ENCODE measurements around the gene YBX3.

Gene YBX3

GRCh38 chr12:10701843-10702242 lies 21.3 kb downstream of the YBX3 start:
- no peak for TF ChIP-seq CTCF (IDR thresholded peaks at IDR 0.05; ENCODE audit: control insufficient read depth, extremely low read depth, insufficient read depth)
- DNase-seq (ENCODE audit: low read depth), result no peak
- no peak overlapping the region for H3K4me3 ChIP-seq (ENCODE audit: low read depth, low read length)

- DNase-seq (ENCODE audit: low read depth), result no peak
- TF ChIP-seq CTCF (IDR thresholded peaks at IDR 0.05; ENCODE audit: control insufficient read depth, extremely low read depth, insufficient read depth), result no peak
- H3K4me3 ChIP-seq (ENCODE audit: low read depth, low read length), result no peak overlapping the region
These were observed 21.9 kb downstream of the YBX3 start for GRCh38 chr12:10701131-10701681.

- no peak overlapping the region for H3K4me3 ChIP-seq (ENCODE audit: low read depth, low read length)
- no peak for DNase-seq (ENCODE audit: low read depth)
- TF ChIP-seq CTCF (IDR thresholded peaks at IDR 0.05; ENCODE audit: control insufficient read depth, extremely low read depth, insufficient read depth), result no peak
These were observed 22.5 kb downstream of the YBX3 start for GRCh38 chr12:10700581-10700980.

- TF ChIP-seq CTCF (IDR thresholded peaks at IDR 0.05; ENCODE audit: control insufficient read depth, extremely low read depth, insufficient read depth), result no peak
- DNase-seq (ENCODE audit: low read depth), result no peak
- H3K4me3 ChIP-seq (ENCODE audit: low read depth, low read length), result no peak overlapping the region
These were observed 25.3 kb downstream of the YBX3 start for GRCh38 chr12:10697862-10698261.

- H3K4me3 ChIP-seq (ENCODE audit: low read depth, low read length), result no peak overlapping the region
- DNase-seq (ENCODE audit: low read depth), result no peak
- TF ChIP-seq CTCF (IDR thresholded peaks at IDR 0.05; ENCODE audit: control insufficient read depth, extremely low read depth, insufficient read depth), result no peak
These were observed 26.0 kb downstream of the YBX3 start for GRCh38 chr12:10697156-10697555.

GRCh38 chr12:10690906-10691305 lies 32.2 kb downstream of the YBX3 start:
- TF ChIP-seq CTCF (IDR thresholded peaks at IDR 0.05; ENCODE audit: control insufficient read depth, extremely low read depth, insufficient read depth), result no peak
- no peak overlapping the region for H3K4me3 ChIP-seq (ENCODE audit: low read depth, low read length)
- DNase-seq (ENCODE audit: low read depth), result no peak

GRCh38 chr12:10689146-10689545 lies 34.0 kb downstream of the YBX3 start:
- no peak for TF ChIP-seq CTCF (IDR thresholded peaks at IDR 0.05; ENCODE audit: control insufficient read depth, extremely low read depth, insufficient read depth)
- DNase-seq (ENCODE audit: low read depth), result no peak
- no peak overlapping the region for H3K4me3 ChIP-seq (ENCODE audit: low read depth, low read length)

Measured in LNCaP clone FGC (cell line).